H1 (cell line): ENCODE results near the gene INVS.

Experiments
- BRCA1 ChIP-seq: IDR thresholded peaks from 2 replicates; pipeline ENCODE4 v1.6.1; 2012; ENCODE audit warnings: low read depth, low read length, improper control_type of control experiment
- CBX5 ChIP-seq: fragments of 300-800, 300-1000 bp; sonication (generic); IDR thresholded peaks from 2 replicates; pipeline ENCODE4 v1.7.1; 2016; ENCODE audit warnings: antibody characterized with exemption, low read length, low read depth
- CTCF ChIP-seq, 3 experiments: IDR thresholded peaks; 1 replicate in 2 of 3; 2 replicates in 1 of 3; pipeline versions ENCODE4 v1.5.1 to v1.6.1; 2011; ENCODE audit warnings: low read length in 3 of 3, mild to moderate bottlenecking in 3 of 3, inconsistent platforms in 2 of 3, low read depth in 1 of 3, moderate library complexity in 1 of 3; ENCODE audit not compliant: insufficient read depth in 1 of 3; ENCODE audit errors: control extremely low read depth in 1 of 3
- MAX ChIP-seq: IDR thresholded peaks from 2 replicates; pipeline ENCODE4 v1.6.1; 2012; ENCODE audit warnings: inconsistent platforms
- NANOG ChIP-seq: IDR thresholded peaks from 2 replicates; pipeline ENCODE4 v1.6.1; 2011; ENCODE audit warnings: low read length, low read depth, mild to moderate bottlenecking, inconsistent platforms; ENCODE audit not compliant: insufficient read depth, poor library complexity, severe bottlenecking
- POLR2A ChIP-seq, 2 experiments: IDR thresholded peaks; 1 replicate in 1 of 2; 2 replicates in 1 of 2; pipeline ENCODE4 v1.6.1; 2011; ENCODE audit warnings: low read depth in 2 of 2, low read length in 2 of 2, mild to moderate bottlenecking in 2 of 2; ENCODE audit errors: control extremely low read depth in 1 of 2
- RFX5 ChIP-seq: IDR thresholded peaks from 2 replicates; pipeline ENCODE4 v1.6.1; 2011; ENCODE audit warnings: low read depth, low read length, improper control_type of control experiment, borderline replicate concordance
- SP2 ChIP-seq: IDR thresholded peaks from 2 replicates; pipeline ENCODE4 v1.6.1; 2012; ENCODE audit warnings: mild to moderate bottlenecking, low read length, inconsistent platforms
- TAF1 ChIP-seq: IDR thresholded peaks from 2 replicates; pipeline ENCODE4 v1.6.1; 2011; ENCODE audit warnings: mild to moderate bottlenecking, low read depth, low read length
- TCF12 ChIP-seq: IDR thresholded peaks from 2 replicates; pipeline ENCODE4 v1.6.1; 2011; ENCODE audit warnings: low read depth, mild to moderate bottlenecking, low read length

- TF ChIP-seq CTCF (IDR thresholded peaks at IDR 0.05; ENCODE audit: control extremely low read depth in 1 of 3, insufficient read depth in 1 of 3, low read depth in 1 of 3, low read length in 3 of 3): no peak
- TF ChIP-seq TCF12: no peak
- no peak for TF ChIP-seq POLR2A (IDR thresholded peaks at IDR 0.05; ENCODE audit: control extremely low read depth in 1 of 2, low read depth in 2 of 2, low read length in 2 of 2)
- TF ChIP-seq CBX5: no peak
- TF ChIP-seq RFX5: no peak
- no peak for TF ChIP-seq TAF1
- TF ChIP-seq MAX: no peak
- TF ChIP-seq SP2: no peak
- no peak for TF ChIP-seq BRCA1
- TF ChIP-seq NANOG: no peak
Observed at GRCh38 chr9:100049551-100049950, 49.5 kb upstream of the INVS start.
